Left ventricle myocardium inferior (tissue), 1 donor: ENCODE measurements around the gene HSPB9. TPM values are rescaled to one million over a fixed set of nuclear protein-coding genes. Genes with fewer than 3 reads are reported as not detected.

Experiments
- DNase-seq: peaks from one replicate; pipeline ENCODE4 v3.0.0-alpha.2; 2020
- H3K27ac ChIP-seq: fragments of 200-600 bp; replicated peaks from 2 replicates; pipeline ENCODE4 v1.8.0; 2021
- H3K27me3 ChIP-seq: fragments of 200-600 bp; 2 replicates; pipeline ENCODE4 v1.8.0; 2021; ENCODE audit warnings: low read depth
- H3K36me3 ChIP-seq: fragments of 200-600 bp; 2 replicates; pipeline ENCODE4 v1.8.0; 2021
- H3K4me1 ChIP-seq: fragments of 200-600 bp; 2 replicates; pipeline ENCODE4 v1.8.0; 2021
- H3K4me3 ChIP-seq: fragments of 200-600 bp; 2 replicates; pipeline ENCODE4 v1.8.0; 2021; ENCODE audit warnings: mild to moderate bottlenecking, moderate library complexity
- H3K9me3 ChIP-seq: fragments of 200-600 bp; replicated peaks from 2 replicates; pipeline ENCODE4 v1.8.0; 2021
- intact Hi-C: fragments of 100-400 bp; cut with micrococcal nuclease; formaldehyde crosslinking; loops from one replicate; pipeline ENCODE4 v1.11.0; 2022
- long read RNA-seq: library from polyadenylated mRNA; unstranded; transcript quantifications from one replicate; pipeline ENCODE4 v2.0.0, GENCODE V29; 2021
- total RNA-seq: library from RNA; stranded (reverse); fragmentation: NEBNext Ultra II Directional; extraction: Animal tissue kit (Norgen Biotek cat#: 25700); gene quantifications from one replicate; pipeline ENCODE4 v1.2.1, GENCODE V29; 2021
- TF ChIP-seq, protein P1 (sequence below): fragments of 200-600 bp; IDR thresholded peaks from 2 replicates; pipeline ENCODE4 v1.8.0; 2021; ENCODE audit warnings: antibody characterized with exemption, mild to moderate bottlenecking, borderline replicate concordance
- donor health status: DM: no; HTN: yes; CAD: no; lungs with severe emphysema.

HSPB9 gene
- total RNA-seq: not detected
- long read RNA-seq, partial matches to known transcripts: 0 of 1 reads
- long read RNA-seq, other reads (novel, unspliced or antisense): 0 of 1 reads

DNA sequence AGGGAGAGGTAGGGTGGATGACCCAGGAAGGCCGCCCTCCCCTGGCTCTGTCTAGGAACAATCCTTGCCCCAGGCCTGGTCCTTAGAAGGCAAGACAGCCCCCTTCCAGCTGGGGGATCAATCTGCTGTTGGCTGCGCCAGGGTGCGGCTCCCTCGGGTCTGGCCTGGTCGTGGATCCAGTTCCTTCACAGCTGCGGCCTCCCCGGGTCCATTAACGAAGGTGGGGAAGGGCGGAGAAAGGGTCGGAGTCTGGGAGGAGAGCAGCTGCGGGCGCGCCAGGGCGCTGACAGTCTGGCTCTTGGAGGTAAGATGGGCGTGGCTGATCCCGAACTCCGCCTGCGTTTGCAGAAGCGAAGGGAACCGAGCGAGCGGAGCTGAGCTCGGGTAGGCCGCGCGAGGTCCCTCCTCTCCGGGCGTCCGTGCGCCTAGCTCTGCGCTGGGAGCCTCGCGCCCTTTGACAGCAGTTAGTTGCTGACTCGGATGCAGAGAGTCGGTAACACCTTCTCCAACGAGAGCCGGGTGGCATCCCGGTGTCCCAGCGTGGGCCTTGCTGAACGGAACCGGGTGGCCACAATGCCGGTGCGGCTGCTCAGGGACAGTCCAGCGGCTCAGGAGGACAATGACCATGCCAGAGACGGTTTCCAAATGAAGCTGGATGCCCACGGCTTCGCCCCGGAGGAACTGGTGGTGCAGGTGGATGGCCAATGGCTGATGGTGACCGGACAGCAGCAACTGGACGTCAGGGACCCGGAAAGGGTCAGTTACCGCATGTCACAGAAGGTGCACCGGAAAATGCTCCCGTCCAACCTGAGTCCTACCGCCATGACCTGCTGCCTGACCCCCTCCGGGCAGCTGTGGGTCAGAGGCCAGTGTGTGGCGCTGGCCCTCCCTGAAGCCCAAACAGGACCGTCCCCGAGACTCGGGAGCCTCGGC, at the start of gene HSPB9:
Gene HSPB9 (plus strand): TSS at position 434 of the 933 bp plus-strand sequence. CDS start 47 bp downstream, at position 481.
- H3K4me3 ChIP-seq: peak within 1 kb of the TSS; percentile 89
- H3K9me3 ChIP-seq: no peaks in the 10 kb centered on the region
- DNase-seq: peak; percentile 56
- peaks cover 29% of the 10 kb centered on the region for H3K4me1 ChIP-seq
- no peaks in the 10 kb centered on the region for H3K27me3 ChIP-seq
- peaks cover 46% of the 10 kb centered on the region for H3K36me3 ChIP-seq
- TF ChIP-seq, protein P1, sequence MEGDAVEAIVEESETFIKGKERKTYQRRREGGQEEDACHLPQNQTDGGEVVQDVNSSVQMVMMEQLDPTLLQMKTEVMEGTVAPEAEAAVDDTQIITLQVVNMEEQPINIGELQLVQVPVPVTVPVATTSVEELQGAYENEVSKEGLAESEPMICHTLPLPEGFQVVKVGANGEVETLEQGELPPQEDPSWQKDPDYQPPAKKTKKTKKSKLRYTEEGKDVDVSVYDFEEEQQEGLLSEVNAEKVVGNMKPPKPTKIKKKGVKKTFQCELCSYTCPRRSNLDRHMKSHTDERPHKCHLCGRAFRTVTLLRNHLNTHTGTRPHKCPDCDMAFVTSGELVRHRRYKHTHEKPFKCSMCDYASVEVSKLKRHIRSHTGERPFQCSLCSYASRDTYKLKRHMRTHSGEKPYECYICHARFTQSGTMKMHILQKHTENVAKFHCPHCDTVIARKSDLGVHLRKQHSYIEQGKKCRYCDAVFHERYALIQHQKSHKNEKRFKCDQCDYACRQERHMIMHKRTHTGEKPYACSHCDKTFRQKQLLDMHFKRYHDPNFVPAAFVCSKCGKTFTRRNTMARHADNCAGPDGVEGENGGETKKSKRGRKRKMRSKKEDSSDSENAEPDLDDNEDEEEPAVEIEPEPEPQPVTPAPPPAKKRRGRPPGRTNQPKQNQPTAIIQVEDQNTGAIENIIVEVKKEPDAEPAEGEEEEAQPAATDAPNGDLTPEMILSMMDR: no peak
- peak within 1 kb of the TSS; percentile 83 for H3K27ac ChIP-seq
- intact Hi-C loops: no loop called here

GRCh38 chr17:42075789-42076188, 46.8 kb upstream of the HSPB9 start:
- intact Hi-C loops: no loop called here
- H3K27ac ChIP-seq: no peak overlapping the region

GRCh38 chr17:42076797-42077559, 45.6 kb upstream of the HSPB9 start:
- Histone ChIP-seq H3K4me1 (peaks cover 7% of the 10 kb centered on the region), H3K4me3 (no peak overlapping the region), H3K27ac (no peak overlapping the region), H3K9me3 (no peaks in the 10 kb centered on the region), H3K36me3 (no peaks in the 10 kb centered on the region), H3K27me3 (peaks cover 40% of the 10 kb centered on the region)
- intact Hi-C loops: no loop called here
- TF ChIP-seq, protein P1: no peak
- DNase-seq: no peak

More at GRCh38 chr17:42075789-42076188, 46.8 kb upstream of the HSPB9 start:
- TF ChIP-seq, protein P1: no peak
- no peaks in the 10 kb centered on the region for H3K9me3 ChIP-seq
- H3K36me3 ChIP-seq: no peaks in the 10 kb centered on the region
- no peak overlapping the region for H3K4me3 ChIP-seq
- H3K27me3 ChIP-seq: peaks cover 52% of the 10 kb centered on the region
- no peak for DNase-seq
- H3K4me1 ChIP-seq: peaks cover 11% of the 10 kb centered on the region

DNA sequence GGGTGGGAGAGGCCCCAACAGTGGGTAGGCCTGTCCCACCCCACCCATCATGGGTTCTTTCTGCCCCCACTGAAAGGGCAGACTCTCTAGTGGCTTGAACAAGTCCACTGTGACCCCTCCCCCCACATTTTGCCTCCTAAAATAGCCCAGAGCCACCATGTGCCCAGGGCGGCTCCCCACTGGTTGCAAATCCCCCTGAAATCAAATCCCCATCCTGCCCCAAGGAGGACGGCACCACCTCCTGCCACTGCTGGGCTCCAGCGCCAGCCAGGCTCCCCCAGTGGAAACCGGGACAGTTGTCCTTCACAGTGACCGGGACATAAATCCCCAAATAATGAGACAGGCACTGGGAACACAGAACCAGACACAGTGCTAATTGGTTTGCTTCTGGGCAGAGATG, 44.8 kb upstream of the HSPB9 start:
- no peaks in the 10 kb centered on the region for H3K9me3 ChIP-seq
- TF ChIP-seq, protein P1: no peak
- no peaks in the 10 kb centered on the region for H3K36me3 ChIP-seq
- H3K4me1 ChIP-seq: no peaks in the 10 kb centered on the region
- intact Hi-C loops: no loop called here
- no peak overlapping the region for H3K27ac ChIP-seq
- H3K27me3 ChIP-seq: peaks cover 33% of the 10 kb centered on the region
- no peak overlapping the region for H3K4me3 ChIP-seq
- DNase-seq: no peak

DNA sequence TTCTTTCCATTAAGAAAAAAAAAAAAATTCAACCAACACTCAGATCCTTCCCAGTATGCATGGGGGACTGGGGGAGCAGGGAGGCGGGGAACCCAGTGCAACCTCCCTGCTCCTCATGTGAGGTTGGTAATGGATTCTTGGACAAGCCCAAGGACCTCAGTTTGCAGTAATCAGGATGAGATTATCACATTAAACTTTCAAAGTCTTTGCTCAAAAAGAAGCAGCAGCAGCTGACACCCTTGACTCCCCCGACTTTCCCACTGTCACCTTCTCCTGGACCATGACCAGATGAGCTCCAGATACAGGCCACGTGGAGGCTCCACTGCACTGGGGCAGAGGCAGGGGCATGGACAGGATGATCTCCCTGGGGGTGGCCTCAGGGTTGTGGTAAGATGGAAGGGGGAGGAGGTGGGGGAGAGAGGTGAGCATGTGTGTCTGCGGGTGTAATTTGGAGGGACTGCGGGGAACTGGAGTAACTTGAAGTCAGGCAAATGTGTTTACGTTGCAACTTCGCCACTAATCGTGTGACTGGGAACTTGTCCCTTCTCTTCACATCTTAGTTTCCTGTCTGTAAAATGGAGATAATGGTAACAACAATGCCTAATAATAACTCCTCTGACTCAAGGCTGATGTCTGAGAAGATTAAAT, 44.1 kb upstream of the HSPB9 start:
- no peak for DNase-seq
- Histone ChIP-seq H3K27ac (no peak overlapping the region), H3K27me3 (peaks cover 25% of the 10 kb centered on the region)

More for the DNA sequence above, 44.1 kb upstream of the HSPB9 start:
- TF ChIP-seq, protein P1: no peak
- Histone ChIP-seq H3K36me3 (no peaks in the 10 kb centered on the region), H3K4me1 (no peaks in the 10 kb centered on the region), H3K9me3 (no peaks in the 10 kb centered on the region), H3K4me3 (no peak overlapping the region)
- intact Hi-C loops: no loop called here
